Measurements from ENCODE around the gene ZNF654. TPM values are rescaled to one million over a fixed set of nuclear protein-coding genes. Genes with fewer than 3 reads are reported as not detected.

The ZNF654 gene
- polyA plus RNA-seq, 1 donor from 2014 or later, result 20.4 TPM

GRCh38 chr3:88044411-88044810 lies 14.6 kb upstream of the ZNF654 start:
- H3K79me2 ChIP-seq (replicated peaks; ENCODE audit: insufficient read depth, low read length), result no peaks in the 10 kb centered on the region
- H3K9me2 ChIP-seq (ENCODE audit: insufficient read depth, low read length), result no peaks in the 10 kb centered on the region
- no peak for TF ChIP-seq EP300 (conservative IDR thresholded peaks at IDR 0.05; ENCODE audit: poor library complexity, severe bottlenecking)
- no peak for TF ChIP-seq CTCF (IDR thresholded peaks at IDR 0.05; ENCODE audit: poor library complexity, severe bottlenecking)
- TF ChIP-seq TAF1 (IDR thresholded peaks at IDR 0.05; ENCODE audit: low read depth), result no peak
- no peak for TF ChIP-seq POLR2AphosphoS5 (IDR thresholded peaks at IDR 0.05)
- no peak for TF ChIP-seq MXI1 (conservative IDR thresholded peaks at IDR 0.05; ENCODE audit: poor library complexity, severe bottlenecking)
- no peak for TF ChIP-seq RAD21 (conservative IDR thresholded peaks at IDR 0.05)
- no peak for TF ChIP-seq SMC3 (conservative IDR thresholded peaks at IDR 0.05; ENCODE audit: poor library complexity)
- H4K20me1 ChIP-seq (ENCODE audit: insufficient read depth), result no peaks in the 10 kb centered on the region
- no peak overlapping the region for H3K9ac ChIP-seq (ENCODE audit: low read length)
- H3K27me3 ChIP-seq (ENCODE audit: insufficient read depth, low read depth, low read length), result no peaks in the 10 kb centered on the region
- H3K4me3 ChIP-seq (ENCODE audit: low read length), result no peak overlapping the region
- H3K9me3 ChIP-seq (ENCODE audit: low read length), result no peaks in the 10 kb centered on the region
- H3K4me2 ChIP-seq (ENCODE audit: low read length), result no peak overlapping the region
- H2AFZ ChIP-seq (ENCODE audit: low read depth, low read length), result no peak overlapping the region
- no peaks in the 10 kb centered on the region for H3K36me3 ChIP-seq (ENCODE audit: insufficient read depth, low read length)
- H3F3A ChIP-seq (ENCODE audit: insufficient read depth, low read length, poor library complexity, severe bottlenecking), result no peaks in the 10 kb centered on the region
- H3K27ac ChIP-seq (ENCODE audit: low read length), result no peak overlapping the region

GRCh38 chr3:88046766-88047165 lies 12.3 kb upstream of the ZNF654 start:
- H3K27ac ChIP-seq (ENCODE audit: low read length), result no peak overlapping the region
- no peak overlapping the region for H3K4me3 ChIP-seq (ENCODE audit: low read length)
- H2AFZ ChIP-seq (ENCODE audit: low read depth, low read length), result no peak overlapping the region
- H3K9me2 ChIP-seq (ENCODE audit: insufficient read depth, low read length), result no peaks in the 10 kb centered on the region
- H3K27me3 ChIP-seq (ENCODE audit: insufficient read depth, low read depth, low read length), result no peaks in the 10 kb centered on the region
- no peak overlapping the region for H3K9ac ChIP-seq (ENCODE audit: low read length)
- H3K4me2 ChIP-seq (ENCODE audit: low read length), result no peak overlapping the region
- TF ChIP-seq MXI1 (conservative IDR thresholded peaks at IDR 0.05; ENCODE audit: poor library complexity, severe bottlenecking), result no peak
- no peak for TF ChIP-seq REST (IDR thresholded peaks at IDR 0.05; ENCODE audit: borderline replicate concordance)
- no peak for TF ChIP-seq EP300 (conservative IDR thresholded peaks at IDR 0.05; ENCODE audit: poor library complexity, severe bottlenecking)
- TF ChIP-seq CTCF (IDR thresholded peaks at IDR 0.05; ENCODE audit: poor library complexity, severe bottlenecking), result no peak
- TF ChIP-seq POLR2AphosphoS5 (IDR thresholded peaks at IDR 0.05), result no peak
- no peak for TF ChIP-seq EZH2 (IDR thresholded peaks at IDR 0.05; ENCODE audit: borderline replicate concordance, insufficient read depth, low read length, poor library complexity, severe bottlenecking)
- H4K20me1 ChIP-seq (ENCODE audit: insufficient read depth), result no peaks in the 10 kb centered on the region
- no peaks in the 10 kb centered on the region for H3K36me3 ChIP-seq (ENCODE audit: insufficient read depth, low read length)
- H3K9me3 ChIP-seq (ENCODE audit: low read length), result no peaks in the 10 kb centered on the region
- H3F3A ChIP-seq (ENCODE audit: insufficient read depth, low read length, poor library complexity, severe bottlenecking), result no peaks in the 10 kb centered on the region
- H3K79me2 ChIP-seq (replicated peaks; ENCODE audit: insufficient read depth, low read length), result no peaks in the 10 kb centered on the region
